ENCODE data around the gene GFRAL. TPM values are rescaled to one million over a fixed set of nuclear protein-coding genes. Genes with fewer than 3 reads are reported as not detected.

GFRAL gene, protein sequence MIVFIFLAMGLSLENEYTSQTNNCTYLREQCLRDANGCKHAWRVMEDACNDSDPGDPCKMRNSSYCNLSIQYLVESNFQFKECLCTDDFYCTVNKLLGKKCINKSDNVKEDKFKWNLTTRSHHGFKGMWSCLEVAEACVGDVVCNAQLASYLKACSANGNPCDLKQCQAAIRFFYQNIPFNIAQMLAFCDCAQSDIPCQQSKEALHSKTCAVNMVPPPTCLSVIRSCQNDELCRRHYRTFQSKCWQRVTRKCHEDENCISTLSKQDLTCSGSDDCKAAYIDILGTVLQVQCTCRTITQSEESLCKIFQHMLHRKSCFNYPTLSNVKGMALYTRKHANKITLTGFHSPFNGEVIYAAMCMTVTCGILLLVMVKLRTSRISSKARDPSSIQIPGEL
- total RNA-seq: not detected in 2 replicates

DNA sequence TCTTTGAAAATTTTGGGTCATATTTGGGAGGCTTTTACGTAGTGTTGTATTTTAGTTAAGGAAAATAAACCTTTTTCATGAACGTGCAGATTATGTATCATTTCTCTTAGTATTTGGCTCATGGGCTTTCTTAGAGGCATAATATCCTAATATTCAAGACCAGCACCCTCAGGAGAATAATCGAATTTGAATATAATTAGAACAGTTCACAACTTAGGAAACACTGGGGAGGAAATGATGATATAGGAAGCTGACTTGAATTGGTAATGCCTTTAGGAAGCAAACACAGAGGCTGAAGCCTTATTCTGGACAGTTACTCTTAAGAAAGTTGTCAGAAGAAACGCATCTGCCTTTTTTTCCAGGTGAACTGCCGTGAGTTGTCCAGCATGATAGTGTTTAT lies at the start of gene GFRAL:
TSS of gene GFRAL (plus strand) at position 301 of the 400 bp plus-strand sequence. CDS start at position 387, 86 bp downstream.

Other genes starting within 250 kb of the GFRAL start
- gene HCRTR2, start 153.0 kb upstream of the GFRAL start, total RNA-seq: not detected in 2 replicates

Data from cardiac ventricle fibroblast (primary cell).